Testis (tissue), 3 donors: Measurements from ENCODE around the gene EIF2A. TPM values are rescaled to one million over a fixed set of nuclear protein-coding genes. Genes with fewer than 3 reads are reported as not detected.

ENCODE experiments used
- DNase-seq: peaks from one replicate; pipeline ENCODE4 v3.0.0-alpha.2; 2019
- H3K27ac ChIP-seq, 2 donors: fragments of 200-600 bp; sonication (generic); one replicate each; pipeline ENCODE4 v1.5.1; 2019
- H3K27me3 ChIP-seq: fragments of 200-600 bp; sonication (generic); one replicate; pipeline ENCODE4 v1.5.1; 2019
- H3K36me3 ChIP-seq: fragments of 200-600 bp; sonication (generic); one replicate; pipeline ENCODE4 v1.5.1; 2017; ENCODE audit warnings: low read depth; ENCODE audit errors: missing control alignments
- H3K4me1 ChIP-seq: fragments of 200-600 bp; sonication (generic); one replicate; pipeline ENCODE4 v1.5.1; 2019
- H3K4me3 ChIP-seq, 2 donors: fragments of 200-600 bp; sonication (generic); one replicate each; pipeline ENCODE4 v1.5.1; 2017 to 2019
- H3K9me3 ChIP-seq: fragments of 200-600 bp; sonication (generic); one replicate; pipeline ENCODE4 v1.5.1; 2017
- POLR2A ChIP-seq: fragments of 450-650 bp; IDR thresholded peaks from one replicate; pipeline ENCODE4 v1.6.1; 2017; ENCODE audit warnings: antibody characterized with exemption, mild to moderate bottlenecking, moderate library complexity
- WGBS, 2 donors: methylation state at CpG; one replicate each; pipeline ENCODE4 v1.1.5; 2018; 5-methylcytosine and 5-hydroxymethylcytosine counted together
- intact Hi-C: fragments of 100-400 bp; cut with DNase I; formaldehyde crosslinking; loops from one replicate; pipeline ENCODE4 v1.15.1; 2023; ENCODE audit warnings: low total_unique reads
- polyA plus RNA-seq: library from polyadenylated mRNA; stranded (reverse); fragments of 350-450 nt; fragmentation: Illumina TruSeq; extraction: RNeasy Lipid Tissue Mini Kit (QIAGEN cat#74804); gene quantifications from one replicate; pipeline ENCODE4 v1.2.3, GENCODE V29; 2014; ENCODE audit warnings: low read depth, low replicate concordance; ENCODE audit not compliant: insufficient read depth
- total RNA-seq, 2 donors: library from RNA; depleted of rRNA; stranded (reverse); fragments of >200 nt; gene quantifications; one replicate each; pipeline ENCODE4 v1.2.3, GENCODE V29; 2016
- TF ChIP-seq, protein P1 (sequence below), 3 experiments: fragments of 450-650 bp in 2 of 3; fragments of 200-600 bp in 1 of 3; sonication (generic) in 1 of 3; IDR thresholded peaks; one replicate each; pipeline ENCODE4 v1.5.1; 2016 to 2019; ENCODE audit warnings: antibody characterized with exemption in 3 of 3, mild to moderate bottlenecking in 2 of 3, moderate library complexity in 1 of 3

The EIF2A gene
- total and polyA plus RNA-seq, 3 donors from 2014 or later, result 32.1 to 83.2 (median 70.8) TPM

DNA sequence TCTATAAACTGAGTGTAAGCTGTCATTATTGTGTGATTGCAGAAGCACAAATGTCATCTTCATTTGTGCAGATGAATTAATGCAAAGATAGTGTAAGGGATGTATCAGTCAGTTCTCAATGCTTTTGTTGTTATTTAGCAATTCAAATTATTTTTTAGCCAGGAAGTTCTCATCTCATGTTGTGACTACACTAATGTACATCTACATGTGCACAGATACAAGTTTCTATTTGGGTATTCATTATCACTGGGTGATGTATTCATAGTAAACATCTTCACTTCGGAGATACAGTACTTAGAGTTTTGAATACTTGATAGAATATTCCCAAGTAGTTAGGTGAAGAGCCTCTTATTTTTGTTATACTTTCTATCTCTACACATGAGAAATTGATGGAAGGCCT, 11.1 kb downstream of the EIF2A start:
- no peak overlapping the region for H3K27ac ChIP-seq
- H3K27me3 ChIP-seq, result no peaks in the 10 kb centered on the region
- intact Hi-C loops, result no loop called here
- no peak overlapping the region for H3K4me3 ChIP-seq
- no peak for DNase-seq
- no peaks in the 10 kb centered on the region for H3K36me3 ChIP-seq
- TF ChIP-seq, protein P1, sequence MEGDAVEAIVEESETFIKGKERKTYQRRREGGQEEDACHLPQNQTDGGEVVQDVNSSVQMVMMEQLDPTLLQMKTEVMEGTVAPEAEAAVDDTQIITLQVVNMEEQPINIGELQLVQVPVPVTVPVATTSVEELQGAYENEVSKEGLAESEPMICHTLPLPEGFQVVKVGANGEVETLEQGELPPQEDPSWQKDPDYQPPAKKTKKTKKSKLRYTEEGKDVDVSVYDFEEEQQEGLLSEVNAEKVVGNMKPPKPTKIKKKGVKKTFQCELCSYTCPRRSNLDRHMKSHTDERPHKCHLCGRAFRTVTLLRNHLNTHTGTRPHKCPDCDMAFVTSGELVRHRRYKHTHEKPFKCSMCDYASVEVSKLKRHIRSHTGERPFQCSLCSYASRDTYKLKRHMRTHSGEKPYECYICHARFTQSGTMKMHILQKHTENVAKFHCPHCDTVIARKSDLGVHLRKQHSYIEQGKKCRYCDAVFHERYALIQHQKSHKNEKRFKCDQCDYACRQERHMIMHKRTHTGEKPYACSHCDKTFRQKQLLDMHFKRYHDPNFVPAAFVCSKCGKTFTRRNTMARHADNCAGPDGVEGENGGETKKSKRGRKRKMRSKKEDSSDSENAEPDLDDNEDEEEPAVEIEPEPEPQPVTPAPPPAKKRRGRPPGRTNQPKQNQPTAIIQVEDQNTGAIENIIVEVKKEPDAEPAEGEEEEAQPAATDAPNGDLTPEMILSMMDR (IDR thresholded peaks at IDR 0.05), result no peak
- no peak for TF ChIP-seq POLR2A
- H3K4me1 ChIP-seq, result no peaks in the 10 kb centered on the region
- H3K9me3 ChIP-seq, result no peaks in the 10 kb centered on the region
- 72 to 88% methylated on average over 1 of the region's 1 CpG for WGBS, 2 donors

DNA sequence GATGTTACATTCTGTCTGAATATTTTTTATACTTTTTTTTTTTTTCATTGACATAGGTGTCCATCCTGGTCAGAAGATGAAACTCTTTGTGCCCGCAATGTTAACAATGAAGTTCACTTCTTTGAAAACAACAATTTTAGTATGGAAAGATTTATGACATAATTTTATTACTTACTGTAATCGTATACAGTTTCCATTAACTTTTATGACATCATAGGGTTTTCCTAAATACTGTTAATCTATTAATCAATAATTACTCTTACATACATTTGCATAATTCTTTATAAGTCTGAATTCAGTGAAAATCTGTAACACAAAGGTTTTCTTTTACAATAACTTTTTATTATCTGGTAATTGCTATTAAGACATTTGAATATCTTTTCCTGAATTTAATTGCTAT, 17.7 kb downstream of the EIF2A start:
- 68 to 72% methylated on average over 2 of the region's 2 CpGs for WGBS, 2 donors
- Histone ChIP-seq H3K27me3 (no peaks in the 10 kb centered on the region), H3K27ac (no peak overlapping the region), H3K4me3 (no peak overlapping the region), H3K36me3 (no peaks in the 10 kb centered on the region), H3K4me1 (no peaks in the 10 kb centered on the region), H3K9me3 (no peaks in the 10 kb centered on the region)
- no peak for TF ChIP-seq POLR2A
- TF ChIP-seq, protein P1 (IDR thresholded peaks at IDR 0.05), result no peak
- no peak for DNase-seq
- intact Hi-C loops, result no loop called here

DNA sequence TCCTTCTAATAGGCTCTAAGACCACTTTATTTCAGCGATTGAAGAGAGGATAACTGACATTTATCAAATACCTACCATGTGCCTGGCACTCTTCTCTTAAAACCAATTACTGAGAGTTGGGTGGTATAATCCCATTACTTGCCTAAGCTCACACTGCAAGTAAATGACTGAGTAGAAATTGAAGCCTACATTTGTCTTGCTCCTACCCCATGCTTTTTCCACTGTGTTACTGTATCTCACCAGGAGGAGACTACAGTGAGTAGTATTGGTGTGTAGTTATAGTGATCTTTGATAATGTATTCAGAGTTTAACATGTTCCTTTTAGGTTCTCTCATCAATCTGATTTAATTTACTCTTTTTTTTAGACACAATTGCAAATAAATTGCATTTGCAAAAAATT, 20.7 kb downstream of the EIF2A start:
- Histone ChIP-seq H3K9me3 (no peaks in the 10 kb centered on the region), H3K27me3 (no peaks in the 10 kb centered on the region), H3K4me3 (no peak overlapping the region), H3K4me1 (no peaks in the 10 kb centered on the region), H3K27ac (no peak overlapping the region), H3K36me3 (no peaks in the 10 kb centered on the region)
- TF ChIP-seq, protein P1 (IDR thresholded peaks at IDR 0.05), result no peak
- no peak for TF ChIP-seq POLR2A
- WGBS, 2 donors, result 67 to 91% methylated on average over 1 of the region's 1 CpG
- intact Hi-C loops, result no loop called here
- no peak for DNase-seq

DNA sequence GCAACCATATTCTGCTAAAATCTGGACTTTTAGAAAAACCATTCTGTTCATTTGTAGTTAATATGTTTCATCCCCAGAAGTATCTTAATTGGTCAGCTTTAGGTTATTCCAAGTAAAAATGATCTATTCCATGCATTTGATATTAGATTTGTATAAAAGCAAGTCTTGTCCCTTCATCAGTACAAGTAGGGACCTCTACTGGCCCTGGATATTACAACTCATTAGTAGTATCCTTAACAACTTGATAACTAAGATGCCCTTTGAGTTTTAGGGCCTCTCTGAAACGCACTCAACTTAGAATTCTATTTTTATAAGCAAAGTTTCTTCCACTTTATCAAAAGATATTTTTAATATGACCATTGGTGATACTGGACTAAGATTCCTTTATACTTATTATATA, 31.3 kb downstream of the EIF2A start:
- Histone ChIP-seq H3K27ac (no peak overlapping the region), H3K27me3 (no peaks in the 10 kb centered on the region), H3K9me3 (no peaks in the 10 kb centered on the region), H3K36me3 (no peaks in the 10 kb centered on the region), H3K4me3 (no peak overlapping the region), H3K4me1 (no peaks in the 10 kb centered on the region)
- no peak for TF ChIP-seq POLR2A
- TF ChIP-seq, protein P1 (IDR thresholded peaks at IDR 0.05), result no peak
- intact Hi-C loops, result no loop called here
- DNase-seq, result no peak
- WGBS, 2 donors, result 65 to 66% methylated on average over 1 of the region's 1 CpG

DNA sequence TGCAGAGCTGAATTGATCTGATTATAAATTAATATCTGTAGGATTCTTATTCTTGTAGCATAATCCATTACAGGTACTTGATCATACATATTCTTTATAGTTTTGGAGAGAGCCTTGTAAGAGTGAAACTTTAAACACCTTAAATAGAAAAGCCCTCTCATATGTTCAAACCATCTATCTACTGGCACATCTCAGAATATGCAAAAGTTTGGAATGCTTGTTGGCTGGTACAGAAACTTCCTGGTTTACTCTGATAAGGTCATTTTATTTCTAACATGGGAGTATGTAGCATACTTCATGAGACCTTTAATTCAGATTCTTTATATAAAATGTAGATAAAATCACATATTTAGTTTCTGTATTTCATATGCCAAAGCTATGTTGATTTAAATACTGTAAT, 34.6 kb downstream of the EIF2A start:
- TF ChIP-seq POLR2A, result no peak
- TF ChIP-seq, protein P1 (IDR thresholded peaks at IDR 0.05), result no peak
- Histone ChIP-seq H3K36me3 (no peaks in the 10 kb centered on the region), H3K9me3 (no peaks in the 10 kb centered on the region), H3K27ac (no peak overlapping the region), H3K4me1 (no peaks in the 10 kb centered on the region), H3K27me3 (no peaks in the 10 kb centered on the region), H3K4me3 (no peak overlapping the region)
- intact Hi-C loops, result no loop called here
- DNase-seq, result no peak
